ENCODE results near the gene RHCG. TPM values are rescaled to one million over a fixed set of nuclear protein-coding genes. Genes with fewer than 3 reads are reported as not detected.

Gene RHCG
- total RNA-seq, 2 donors from 2014 or later, result 0.52 TPM; not detected in 1

- no peak for DNase-seq
- intact Hi-C loops (cut with DNase I), result no loop called here
Observed at GRCh38 chr15:89441295-89441812, 55.0 kb downstream of the RHCG start.

GRCh38 chr15:89439764-89440163 is 56.6 kb downstream of the RHCG start:
- Histone ChIP-seq H3K27me3 (no peaks in the 10 kb centered on the region), H3K36me3 (replicated peaks in 1 of 2; ENCODE audit: insufficient read depth in 1 of 2, low read depth in 2 of 2) (no peaks in the 10 kb centered on the region), H3K4me1 (no peaks in the 10 kb centered on the region), H3K9me3 (no peaks in the 10 kb centered on the region), H3K4me3 (no peak overlapping the region), H3K27ac (no peak overlapping the region)
- intact Hi-C loops (cut with DNase I), result no loop called here
- 81 to 84% methylated on average over 9 of the region's 9 CpGs for WGBS, 2 donors
- no peak for ATAC-seq
- TF ChIP-seq CTCF (IDR thresholded peaks at IDR 0.05), result no peak
- TF ChIP-seq POLR2A (IDR thresholded peaks at IDR 0.05), result no peak
- no peak for DNase-seq

More at GRCh38 chr15:89441295-89441812, 55.0 kb downstream of the RHCG start:
- H3K27ac ChIP-seq, result no peak overlapping the region
- H3K4me3 ChIP-seq, result no peak overlapping the region
- TF ChIP-seq POLR2A (IDR thresholded peaks at IDR 0.05), result no peak
- TF ChIP-seq CTCF (IDR thresholded peaks at IDR 0.05), result no peak
- H3K27me3 ChIP-seq, result no peaks in the 10 kb centered on the region
- ATAC-seq, result no peak
- H3K36me3 ChIP-seq (replicated peaks in 1 of 2; ENCODE audit: insufficient read depth in 1 of 2, low read depth in 2 of 2), result no peaks in the 10 kb centered on the region
- no peaks in the 10 kb centered on the region for H3K9me3 ChIP-seq
- H3K4me1 ChIP-seq, result peaks cover 16% of the 10 kb centered on the region
- WGBS, 2 donors, result 50 to 61% methylated on average over 2 to 3 of the region's 3 CpGs

- Histone ChIP-seq H3K27me3 (no peaks in the 10 kb centered on the region), H3K4me3 (no peak overlapping the region), H3K36me3 (replicated peaks in 1 of 2; ENCODE audit: insufficient read depth in 1 of 2, low read depth in 2 of 2) (no peaks in the 10 kb centered on the region), H3K9me3 (no peaks in the 10 kb centered on the region), H3K27ac (no peak overlapping the region), H3K4me1 (no peaks in the 10 kb centered on the region)
- whole genome bisulfite sequencing, 2 donors, result 50 to 51% methylated on average over 7 of the region's 7 CpGs
- DNase-seq (no peak), ATAC-seq (no peak)
- TF ChIP-seq POLR2A (IDR thresholded peaks at IDR 0.05) (no peak), CTCF (IDR thresholded peaks at IDR 0.05) (no peak)
- intact Hi-C loops (cut with DNase I), result no loop called here
Observed at GRCh38 chr15:89436560-89437311, 59.6 kb downstream of the RHCG start.

- Histone ChIP-seq H3K4me3 (no peak overlapping the region), H3K9me3 (no peaks in the 10 kb centered on the region), H3K27me3 (no peaks in the 10 kb centered on the region), H3K27ac (no peak overlapping the region), H3K36me3 (replicated peaks in 1 of 2; ENCODE audit: insufficient read depth in 1 of 2, low read depth in 2 of 2) (no peaks in the 10 kb centered on the region), H3K4me1 (peaks cover 8% of the 10 kb centered on the region)
- intact Hi-C loops (cut with DNase I), result no loop called here
- 78 to 79% methylated on average over 8 of the region's 8 CpGs for WGBS, 2 donors
- ATAC-seq (no peak), DNase-seq (no peak)
- TF ChIP-seq CTCF (IDR thresholded peaks at IDR 0.05), result no peak
- no peak for TF ChIP-seq POLR2A (IDR thresholded peaks at IDR 0.05)
Observed at GRCh38 chr15:89435362-89435761, 61.0 kb downstream of the RHCG start.

Measured in body of pancreas (tissue), 4 donors.